Activated CD8-positive, alpha-beta memory T cell treated with anti-CD3 and anti-CD28 coated beads for 36 hours (primary cell): ENCODE measurements around the gene SLC35B2. TPM values are rescaled to one million over a fixed set of nuclear protein-coding genes. Genes with fewer than 3 reads are reported as not detected.

Experiments used
- CTCF ChIA-PET: fragments of 350-600 bp; sonication (Branson Sonifier 250); formaldehyde crosslinking; loops from one replicate; lab custom pipeline; 2021; ENCODE audit warnings: antibody characterized with exemption; lab: Charles Lee
- POLR2A ChIA-PET: fragments of 350-600 bp; sonication (Branson Sonifier 250); formaldehyde crosslinking; loops from one replicate; lab custom pipeline; 2021; ENCODE audit warnings: antibody characterized with exemption; lab: Charles Lee
- total RNA-seq, 2 experiments: library from RNA; stranded (reverse); gene quantifications; one replicate each; pipeline ENCODE4 v1.2.3, GENCODE V29; 2021

Gene SLC35B2
- total RNA-seq, 2 experiments from 2014 or later: 32.5 to 32.6 TPM

- CTCF ChIA-PET: interaction anchor here (0.7 to 2.0 kb wide), 5 partner anchors 15 to 90 kb away, joined by 3 to 7 read pairs (median 5); partner anchors contain the start of gene HSP90AB1
- POLR2A ChIA-PET: interaction anchor here (3.6 kb wide), 1 partner anchor 15 kb away, joined by 50 read pairs; the partner anchor contains the start of gene HSP90AB1
Measured at GRCh38 chr6:44262467-44263353, 5.4 kb upstream of the SLC35B2 start.

DNA sequence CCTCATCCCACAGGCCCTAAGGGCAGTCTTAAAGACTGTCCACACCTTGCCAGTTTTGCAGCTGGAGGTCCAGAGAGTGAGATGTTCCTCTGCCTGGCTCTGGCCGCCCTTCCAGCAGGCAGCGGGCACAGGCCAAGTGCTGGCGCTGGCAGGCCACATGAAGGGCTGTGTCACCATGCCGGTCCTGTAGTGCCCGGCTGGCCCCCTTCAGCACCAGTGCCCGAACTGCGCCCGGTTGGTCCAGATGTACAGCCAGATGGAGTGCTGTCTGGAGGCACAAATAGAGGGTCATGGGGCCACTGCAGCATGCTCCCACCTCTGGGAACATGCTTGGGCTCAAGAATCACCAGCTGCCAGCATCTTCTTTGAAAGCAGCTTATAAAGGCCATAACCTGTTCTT is 4.3 kb upstream of the SLC35B2 start:
- ChIA-PET CTCF (interaction anchor here (0.6 to 2.0 kb wide), 5 partner anchors 14 to 179 kb away, joined by 3 to 7 read pairs (median 5); partner anchors contain the start of gene HSP90AB1), POLR2A (interaction anchor here (3.6 kb wide), 1 partner anchor 14 kb away, joined by 50 read pairs; the partner anchor contains the start of gene HSP90AB1)

- POLR2A ChIA-PET: no interaction called here
Measured at GRCh38 chr6:44260451-44261297, 3.3 kb upstream of the SLC35B2 start.

GRCh38 chr6:44260011-44260410 is 2.7 kb upstream of the SLC35B2 start:
- POLR2A ChIA-PET: no interaction called here
- CTCF ChIA-PET: no interaction called here

More at GRCh38 chr6:44260451-44261297, 3.3 kb upstream of the SLC35B2 start:
- CTCF ChIA-PET: interaction anchor here (1.3 kb wide), 1 partner anchor 15 kb away, joined by 3 read pairs; no protein-coding TSS in a partner anchor

DNA sequence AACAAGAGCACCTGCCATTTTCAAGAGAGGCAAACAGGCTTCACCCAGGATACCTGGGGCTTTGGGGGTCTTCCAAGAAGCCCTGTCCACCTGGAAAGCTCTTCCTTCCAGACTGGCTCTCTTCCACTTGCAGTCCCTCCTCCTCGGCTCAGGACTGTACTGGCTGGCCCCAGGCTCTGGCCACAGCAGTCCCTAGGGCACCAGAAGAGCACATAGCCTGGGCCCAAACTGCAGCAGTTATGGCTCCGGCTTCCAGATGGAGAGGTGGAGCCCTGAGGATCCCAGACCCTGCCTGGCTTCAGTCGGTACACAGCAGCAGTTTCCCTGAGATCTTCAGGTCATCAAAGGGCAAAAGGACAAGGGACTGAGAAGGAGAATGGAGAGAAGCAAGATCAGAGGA is 1.6 kb upstream of the SLC35B2 start:
- ChIA-PET POLR2A (no interaction called here), CTCF (no interaction called here)

DNA sequence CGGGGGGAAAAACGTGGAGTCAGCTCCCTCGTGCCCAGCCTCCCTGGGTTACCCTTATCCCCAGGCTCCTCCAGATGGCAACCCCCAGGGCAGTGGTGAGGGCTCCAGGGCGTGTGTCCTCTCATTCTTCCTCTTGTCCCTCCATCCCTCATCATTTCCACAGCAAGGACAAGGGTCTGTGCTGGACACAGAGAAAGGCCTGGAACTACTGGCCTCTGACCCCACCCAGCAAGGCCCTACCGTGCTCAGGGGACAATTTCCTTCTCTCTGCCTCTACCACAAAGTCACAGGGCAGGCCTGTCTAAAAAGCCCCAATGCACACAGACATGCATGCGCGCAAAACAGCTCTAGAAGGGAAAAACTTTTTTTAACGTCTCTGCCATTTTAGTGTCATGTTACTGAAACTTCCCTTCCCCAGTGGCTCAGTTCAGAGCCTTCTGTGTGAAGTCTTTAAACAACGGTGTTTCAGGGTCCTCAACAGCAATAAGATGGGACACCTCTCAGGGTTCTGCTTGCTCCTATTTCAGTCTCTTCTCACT is 1.1 kb upstream of the SLC35B2 start:
- ChIA-PET CTCF (interaction anchor here (2.3 kb wide), 1 partner anchor 11 kb away, joined by 22 read pairs; the partner anchor contains the start of gene HSP90AB1), POLR2A (no interaction called here)

DNA sequence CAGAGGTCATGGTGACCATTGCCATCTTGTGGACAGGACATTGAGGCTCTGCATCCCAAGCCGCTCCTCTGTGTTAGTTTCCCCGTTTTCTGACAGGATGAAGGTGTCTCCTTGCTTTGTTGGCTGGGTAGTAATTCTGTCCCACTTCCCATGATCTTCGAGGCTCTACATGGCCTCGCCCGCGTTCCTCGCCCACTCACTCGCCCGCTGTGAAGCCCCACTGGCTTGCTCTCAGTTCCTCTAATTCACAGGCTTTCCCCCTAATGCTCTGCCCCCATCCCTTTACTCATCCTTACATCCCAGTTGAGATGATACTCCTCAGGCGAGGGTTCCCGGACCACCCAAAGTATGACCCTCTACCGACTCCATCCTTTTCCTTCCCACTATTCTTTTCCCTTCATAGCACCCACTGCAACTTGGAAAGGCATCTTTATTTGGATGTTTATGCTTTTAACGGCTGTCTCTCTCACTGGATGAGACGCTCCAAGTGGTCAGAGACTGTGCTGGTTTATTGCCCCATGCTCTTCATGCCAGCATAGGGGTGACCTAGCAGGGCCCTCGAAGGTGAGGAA is 511 bp upstream of the SLC35B2 start:
- ChIA-PET POLR2A (interaction anchor here (3.7 kb wide), 1 partner anchor 11 kb away, joined by 92 read pairs; the partner anchor contains the start of gene HSP90AB1), CTCF (interaction anchor here (1.3 to 2.3 kb wide), 5 partner anchors 10 to 85 kb away, joined by 3 to 22 read pairs (median 8); partner anchors contain the start of gene HSP90AB1)

DNA sequence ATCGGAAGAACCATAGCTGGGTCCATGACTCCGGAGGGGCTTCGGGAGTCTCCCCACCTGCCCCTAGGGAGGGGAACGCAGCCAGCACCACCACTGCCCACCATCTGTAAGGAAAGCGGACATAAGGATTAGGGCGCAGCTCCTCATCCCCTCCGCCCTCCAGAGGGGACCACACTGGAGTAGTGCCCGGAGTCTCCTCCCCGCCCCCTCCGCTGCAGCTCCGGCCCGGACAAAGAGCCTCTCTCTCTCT is 628 bp downstream of the SLC35B2 start:
- ChIA-PET POLR2A (interaction anchor here (1.1 to 3.7 kb wide), 2 partner anchors 10 to 14 kb away, joined by 4 to 92 read pairs; partner anchors contain the start of gene HSP90AB1), CTCF (interaction anchor here (0.7 to 2.3 kb wide), 12 partner anchors 9 to 105 kb away, joined by 3 to 22 read pairs (median 6); partner anchors contain the start of genes AARS2, HSP90AB1 and SLC29A1)

GRCh38 chr6:44255871-44256774 is 1.2 kb downstream of the SLC35B2 start:
- POLR2A ChIA-PET: interaction anchor here (0.6 to 3.7 kb wide), 5 partner anchors 8 to 84 kb away, joined by 3 to 92 read pairs (median 5); partner anchors contain the start of genes HSP90AB1 and SLC29A1
- CTCF ChIA-PET: interaction anchor here (0.6 to 2.3 kb wide), 12 partner anchors 9 to 105 kb away, joined by 3 to 22 read pairs (median 6); partner anchors contain the start of genes HSP90AB1 and SLC29A1

- ChIA-PET CTCF (interaction anchor here (1.1 to 2.1 kb wide), 3 partner anchors 10 to 20 kb away, joined by 3 to 10 read pairs (median 10); partner anchors contain the start of gene NFKBIE), POLR2A (interaction anchor here (0.6 to 3.7 kb wide), 4 partner anchors 8 to 85 kb away, joined by 3 to 92 read pairs (median 7); partner anchors contain the start of genes HSP90AB1 and SLC29A1)
Measured at GRCh38 chr6:44255105-44255808, 2.1 kb downstream of the SLC35B2 start.

DNA sequence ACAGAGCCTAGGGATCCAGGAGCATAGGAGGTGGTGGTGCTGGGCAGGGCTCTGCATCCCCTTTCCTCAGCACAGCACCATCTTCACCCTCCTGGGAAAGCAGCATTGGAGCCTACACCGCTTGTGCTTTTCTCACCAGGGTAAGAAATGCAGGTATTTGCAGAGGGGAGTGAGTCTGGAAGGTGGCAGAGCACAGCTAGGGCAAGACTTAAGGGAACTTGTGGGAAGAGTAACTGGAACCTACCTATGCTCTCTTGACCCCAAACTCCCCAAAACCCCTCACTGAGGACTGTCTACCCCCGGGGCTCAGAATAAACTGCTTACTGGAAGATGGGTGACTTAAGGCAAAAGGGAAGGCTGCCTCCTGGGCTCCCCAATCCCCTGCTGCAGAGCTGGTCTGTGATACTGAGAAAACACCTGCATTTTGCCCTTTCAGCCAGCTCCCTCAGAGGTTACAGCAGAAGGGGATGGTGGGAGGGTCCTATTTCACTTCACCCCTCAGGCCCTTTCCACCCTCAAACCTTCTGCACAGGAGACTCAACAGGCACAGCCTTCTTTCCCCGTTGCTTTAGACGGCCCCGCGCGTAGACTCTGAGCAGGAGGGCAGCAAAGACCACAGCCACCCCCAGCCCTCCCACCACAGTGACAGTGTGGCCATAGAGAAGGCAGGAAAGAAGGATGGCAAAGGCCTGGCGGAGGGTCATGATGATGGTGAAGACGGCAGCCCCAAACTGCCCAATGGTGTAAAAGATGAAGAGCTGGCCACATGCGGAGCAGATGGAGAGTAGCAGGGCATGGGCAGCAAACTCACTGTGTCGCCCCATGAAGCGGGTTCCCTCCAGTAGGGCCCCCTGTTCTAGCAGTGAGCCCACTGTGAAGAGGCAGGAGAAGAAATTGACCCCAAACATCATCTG is 2.9 kb downstream of the SLC35B2 start:
- CTCF ChIA-PET: interaction anchor here (1.1 to 2.1 kb wide), 3 partner anchors 10 to 32 kb away, joined by 3 to 10 read pairs (median 5); partner anchors contain the start of gene NFKBIE
- POLR2A ChIA-PET: interaction anchor here (0.7 to 3.7 kb wide), 4 partner anchors 8 to 158 kb away, joined by 3 to 92 read pairs (median 6); partner anchors contain the start of gene HSP90AB1

GRCh38 chr6:44253307-44254101 is 3.8 kb downstream of the SLC35B2 start:
- CTCF ChIA-PET: interaction anchor here (2.0 to 2.1 kb wide), 2 partner anchors 11 to 31 kb away, joined by 5 to 10 read pairs; partner anchors contain the start of gene NFKBIE
- POLR2A ChIA-PET: interaction anchor here (1.1 kb wide), 1 partner anchor 16 kb away, joined by 4 read pairs; no protein-coding TSS in a partner anchor

DNA sequence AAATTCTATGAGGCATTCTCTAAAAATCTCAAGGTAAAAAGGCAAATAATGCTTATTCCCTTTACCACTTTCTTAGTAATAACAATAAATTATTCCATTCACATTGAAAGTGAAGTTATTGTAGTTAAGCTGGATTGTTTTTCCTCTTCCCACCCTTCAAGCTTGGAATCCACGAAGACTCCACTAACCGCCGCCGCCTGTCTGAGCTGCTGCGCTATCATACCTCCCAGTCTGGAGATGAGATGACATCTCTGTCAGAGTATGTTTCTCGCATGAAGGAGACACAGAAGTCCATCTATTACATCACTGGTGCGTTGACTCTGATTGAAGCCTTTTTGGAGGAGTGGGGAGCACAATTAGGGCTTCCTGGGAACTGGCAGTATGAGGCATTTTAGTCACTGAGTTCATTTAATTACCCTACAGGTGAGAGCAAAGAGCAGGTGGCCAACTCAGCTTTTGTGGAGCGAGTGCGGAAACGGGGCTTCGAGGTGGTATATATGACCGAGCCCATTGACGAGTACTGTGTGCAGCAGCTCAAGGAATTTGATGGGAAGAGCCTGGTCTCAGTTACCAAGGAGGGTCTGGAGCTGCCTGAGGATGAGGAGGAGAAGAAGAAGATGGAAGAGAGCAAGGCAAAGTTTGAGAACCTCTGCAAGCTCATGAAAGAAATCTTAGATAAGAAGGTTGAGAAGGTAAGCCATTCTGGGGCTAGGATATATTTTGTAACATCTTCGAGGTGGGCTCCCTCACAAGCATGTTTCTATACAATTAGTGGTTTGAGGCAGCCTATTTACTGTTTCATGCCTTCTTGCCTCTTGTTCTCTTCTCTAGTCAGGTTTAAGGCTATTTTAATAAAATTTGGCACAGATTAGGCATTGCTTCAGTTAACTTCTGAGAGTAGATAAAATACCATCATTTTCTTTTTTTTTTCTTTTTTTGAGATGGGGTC is 5.5 kb downstream of the SLC35B2 start:
- ChIA-PET CTCF (no interaction called here), POLR2A (interaction anchor here (0.8 kb wide), 1 partner anchor 13 kb away, joined by 4 read pairs; no protein-coding TSS in a partner anchor)
